LHCN-M2 (cell line): ENCODE results near the gene BASP1. TPM values are rescaled to one million over a fixed set of nuclear protein-coding genes. Genes with fewer than 3 reads are reported as not detected.
A peak's percentile ranks its signal among the peaks of the same experiment; 100 is the strongest.

ENCODE experiments used
- DNase-seq: peaks from one replicate; pipeline ENCODE4 v3.0.0-alpha.2; 2012; ENCODE audit warnings: low read depth
- polyA plus RNA-seq: library from polyadenylated mRNA; unstranded; fragments of >200 nt; gene quantifications from one replicate; pipeline ENCODE4 v1.2.1, GENCODE V29; 2012; ENCODE audit warnings: missing spikeins
- total RNA-seq: library from RNA; depleted of rRNA; stranded (reverse); fragments of >200 nt; gene quantifications from 2 replicates; pipeline ENCODE4 v1.2.3, GENCODE V29; 2014; rRNA removed

BASP1 gene
- 155 and 164 TPM in 2 replicates for total RNA-seq
- 102 TPM for polyA plus RNA-seq

- DNase-seq: peak; percentile 72
Observed at GRCh38 chr5:17217493-17218352, at the start of gene BASP1. Gene BASP1 (plus strand): TSS chr5:17217631. CDS start chr5:17275217, 57,586 bp downstream.

GRCh38 chr5:17169507-17169906, 47.9 kb upstream of the BASP1 start:
- DNase-seq: no peak

GRCh38 chr5:17172791-17173190, 44.6 kb upstream of the BASP1 start:
- no peak for DNase-seq

- DNase-seq: no peak
Observed at GRCh38 chr5:17174965-17175364, 42.5 kb upstream of the BASP1 start.

GRCh38 chr5:17177501-17178372, 39.7 kb upstream of the BASP1 start:
- no peak for DNase-seq

GRCh38 chr5:17178373-17178675, 39.1 kb upstream of the BASP1 start:
- no peak for DNase-seq

- DNase-seq: no peak
Observed at GRCh38 chr5:17180330-17180843, 37.0 kb upstream of the BASP1 start.

- peak; percentile 67 for DNase-seq
Observed at GRCh38 chr5:17180864-17181723, 36.3 kb upstream of the BASP1 start.

- no peak for DNase-seq
Observed at GRCh38 chr5:17182494-17182893, 34.9 kb upstream of the BASP1 start.

GRCh38 chr5:17182981-17183380, 34.5 kb upstream of the BASP1 start:
- no peak for DNase-seq

GRCh38 chr5:17183831-17184230, 33.6 kb upstream of the BASP1 start:
- no peak for DNase-seq

GRCh38 chr5:17184588-17184987, 32.8 kb upstream of the BASP1 start:
- no peak for DNase-seq

GRCh38 chr5:17185349-17185748, 32.1 kb upstream of the BASP1 start:
- no peak for DNase-seq

- peak; percentile 80 for DNase-seq
Observed at GRCh38 chr5:17185773-17186172, 31.7 kb upstream of the BASP1 start.

GRCh38 chr5:17186256-17186655, 31.2 kb upstream of the BASP1 start:
- DNase-seq: no peak

GRCh38 chr5:17187011-17187785, 30.2 kb upstream of the BASP1 start:
- peak; percentile 49 for DNase-seq

GRCh38 chr5:17187786-17188170, 29.7 kb upstream of the BASP1 start:
- DNase-seq: no peak

- DNase-seq: peak; percentile 77
Observed at GRCh38 chr5:17189381-17190036, 27.9 kb upstream of the BASP1 start.

- DNase-seq: peak; percentile 74
Observed at GRCh38 chr5:17190242-17190778, 27.1 kb upstream of the BASP1 start.
